NCI-H82 treated with DMSO at 0.1 percent for 48 hours (cell line): Measurements from ENCODE around the gene SH3RF3.
"Not testable (repeated sequence)": the region's sequence is repeated elsewhere in the genome, so short reads cannot be mapped to it uniquely, and the experiment has no call there.

Source experiments
- DNase-seq: peaks from one replicate; lab custom pipeline; 2025; ENCODE audit not compliant: unreplicated experiment; lab: John Stamatoyannopoulos, UW

Gene SH3RF3

DNA sequence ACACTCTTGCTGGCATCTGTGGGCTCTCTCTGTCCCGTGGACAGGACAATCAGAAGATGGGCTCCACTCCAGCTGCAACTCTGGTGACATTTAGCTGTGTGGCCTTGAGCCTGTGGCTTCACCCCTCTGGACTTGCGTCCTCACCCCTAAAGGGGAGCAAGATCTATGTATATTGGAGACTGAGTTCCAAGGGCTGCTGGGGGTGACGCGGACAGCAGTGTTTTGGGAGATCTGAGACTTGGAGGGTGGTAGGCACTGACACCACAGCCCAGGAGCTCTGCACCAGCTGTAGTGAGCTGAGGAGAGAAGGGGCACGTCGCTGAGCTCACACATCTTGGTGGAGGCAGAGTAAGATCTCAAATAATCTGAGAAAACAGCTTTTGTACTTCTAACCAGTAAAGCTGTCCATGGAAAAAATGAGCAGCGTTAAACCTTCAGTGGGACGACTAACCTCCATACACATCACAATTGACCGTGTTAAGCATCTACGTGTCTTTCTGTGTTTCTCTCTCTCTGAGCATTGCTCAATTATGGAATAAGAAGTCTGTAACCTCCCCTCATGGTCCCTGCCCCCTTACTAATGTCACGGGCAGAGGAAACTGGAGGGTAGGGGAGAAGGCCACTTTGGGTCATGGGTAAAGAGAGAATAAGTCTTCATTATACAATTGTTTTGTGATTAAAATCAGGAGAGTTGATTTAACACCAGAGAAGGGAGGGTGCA lies 85.8 kb downstream of the SH3RF3 start:
- no peak for DNase-seq

DNA sequence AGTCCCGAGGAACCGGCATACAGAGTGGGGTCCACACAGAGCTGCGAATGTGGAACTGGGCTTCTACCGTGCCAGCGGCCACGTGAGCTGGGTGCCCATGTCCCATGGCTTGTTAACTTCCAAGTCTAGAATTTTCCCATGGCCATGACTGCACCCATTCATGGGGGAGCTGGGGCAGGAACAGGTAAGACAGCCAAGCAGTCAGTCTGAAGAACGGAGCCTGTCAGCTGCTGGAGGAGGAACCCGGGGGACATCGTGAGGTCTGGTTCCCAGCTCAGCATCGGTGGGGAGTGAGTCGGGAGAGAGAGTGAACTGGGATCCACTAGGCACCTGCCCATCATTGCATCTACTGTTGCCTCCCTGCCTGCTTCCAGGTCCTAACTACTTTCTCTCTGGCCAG lies 86.9 kb downstream of the SH3RF3 start:
- no peak for DNase-seq

DNA sequence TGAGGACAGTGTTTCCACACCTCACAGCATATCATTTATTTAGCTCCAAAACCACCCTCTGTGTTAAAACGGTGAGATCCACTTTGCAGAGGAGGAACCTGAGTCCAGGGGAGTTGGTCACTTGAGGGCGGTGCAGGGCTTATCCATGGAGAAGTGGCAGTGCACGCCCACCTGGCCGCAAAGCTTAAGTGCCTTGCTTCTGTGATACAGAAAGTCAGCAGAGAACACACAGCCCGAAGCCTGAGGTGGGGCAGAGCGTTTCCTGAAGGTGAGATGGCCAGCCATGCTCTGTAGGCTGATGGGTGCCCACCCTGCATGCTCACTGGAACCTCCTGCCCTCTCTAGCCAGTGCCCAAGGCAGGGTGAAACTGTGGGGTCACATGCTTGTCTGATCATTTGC lies 87.3 kb downstream of the SH3RF3 start:
- DNase-seq, result no peak

DNA sequence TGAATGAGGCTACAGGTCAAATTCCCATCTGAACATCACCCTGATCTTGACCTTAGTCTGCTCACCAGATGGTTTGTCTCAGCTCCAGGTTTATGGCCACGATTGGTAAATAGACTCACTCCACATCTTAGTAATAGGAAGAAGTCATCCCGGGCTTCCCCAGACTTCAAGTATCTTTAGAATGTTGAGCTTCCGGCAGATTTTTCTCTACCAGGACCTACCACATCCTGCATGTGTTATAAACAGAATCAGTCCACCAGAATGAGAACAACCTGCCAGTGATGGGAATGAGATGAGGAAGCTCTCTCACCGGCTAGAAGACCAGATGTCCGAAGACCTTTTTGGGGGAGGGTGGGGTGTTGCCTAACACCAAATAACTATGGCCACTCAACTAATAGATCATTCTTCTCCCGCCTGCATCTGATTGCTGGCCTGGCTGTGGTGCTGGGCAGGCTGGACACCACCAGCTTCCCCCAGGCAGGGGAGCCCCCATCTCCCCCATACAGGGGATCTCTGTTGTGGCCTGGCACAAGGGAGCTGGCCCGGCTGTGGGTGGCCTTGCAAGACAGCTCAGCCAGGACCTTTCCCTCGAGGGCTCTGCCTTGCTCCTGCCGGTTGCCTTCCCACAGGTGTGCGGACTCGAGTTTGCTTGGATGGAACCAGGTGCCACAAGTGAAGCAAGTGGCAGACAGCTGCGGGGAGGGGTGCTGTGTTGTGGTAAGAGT lies 88.5 kb downstream of the SH3RF3 start:
- no peak for DNase-seq

DNA sequence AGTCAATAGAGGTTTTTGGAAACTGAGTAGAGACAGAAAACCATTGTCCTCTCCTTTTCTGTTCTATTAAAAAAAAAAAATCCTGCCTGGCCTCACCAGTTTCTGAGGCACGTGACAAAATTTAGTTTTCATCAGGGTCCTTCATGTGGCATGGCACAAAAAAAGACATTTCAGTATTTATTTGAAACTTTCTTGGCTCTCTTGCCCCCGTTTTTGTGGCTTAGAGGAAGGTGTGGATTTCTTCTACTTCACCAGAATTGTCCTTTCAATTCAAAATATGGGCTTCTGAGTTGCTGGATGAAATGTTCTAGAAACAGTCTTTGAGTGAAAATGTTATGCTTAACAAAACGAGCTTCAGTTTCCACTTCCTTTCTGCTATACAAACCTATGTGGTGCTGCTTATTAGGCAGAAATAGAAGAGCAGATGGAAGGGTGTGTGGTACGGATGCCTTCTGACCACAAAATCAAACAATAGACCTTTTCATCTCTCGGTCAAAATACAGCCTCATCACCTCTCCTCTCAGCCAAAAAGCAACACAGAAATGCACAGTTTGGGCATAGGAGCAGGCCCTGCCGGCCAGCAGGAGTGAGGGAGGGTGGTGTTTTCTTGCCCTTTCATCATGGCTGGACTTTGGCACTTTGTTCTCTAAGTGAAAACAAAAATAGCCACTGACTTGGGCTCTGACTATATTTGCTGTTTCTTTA lies 89.2 kb downstream of the SH3RF3 start:
- DNase-seq, result no peak

DNA sequence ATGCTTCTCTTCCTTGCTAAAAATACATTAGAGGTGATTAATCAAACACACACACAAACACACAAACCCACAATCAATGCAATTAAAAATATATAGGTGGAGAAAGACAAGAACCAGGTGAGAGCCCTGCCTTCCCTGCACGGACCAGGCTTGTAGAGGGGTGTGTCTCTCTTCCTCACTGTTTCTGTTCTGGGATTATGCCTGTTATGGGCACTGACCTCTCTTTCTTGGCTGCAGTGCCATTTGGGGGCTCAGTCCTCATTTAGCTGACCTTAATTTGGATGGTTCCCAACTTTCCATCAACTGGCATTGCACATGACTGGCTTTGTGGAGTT lies 89.8 kb downstream of the SH3RF3 start:
- no peak for DNase-seq

DNA sequence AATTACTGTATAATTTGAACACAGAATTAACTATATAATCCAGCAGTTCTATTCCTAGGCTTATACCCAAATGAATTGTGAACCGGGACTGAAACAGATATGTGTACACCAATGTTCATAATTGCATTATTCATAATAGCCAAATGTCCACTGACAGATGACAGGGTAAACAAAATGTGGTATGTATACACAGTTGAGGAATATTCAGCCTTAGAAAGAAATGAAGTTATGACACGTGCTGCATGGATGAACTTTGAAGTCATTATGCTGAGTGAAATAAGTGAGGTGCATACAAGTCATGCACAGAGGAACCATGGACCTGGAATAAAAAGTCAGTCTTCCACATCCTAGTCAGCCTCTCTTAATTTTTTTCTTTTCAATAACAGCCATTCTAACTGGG lies 91.9 kb downstream of the SH3RF3 start:
- no peak for DNase-seq

DNA sequence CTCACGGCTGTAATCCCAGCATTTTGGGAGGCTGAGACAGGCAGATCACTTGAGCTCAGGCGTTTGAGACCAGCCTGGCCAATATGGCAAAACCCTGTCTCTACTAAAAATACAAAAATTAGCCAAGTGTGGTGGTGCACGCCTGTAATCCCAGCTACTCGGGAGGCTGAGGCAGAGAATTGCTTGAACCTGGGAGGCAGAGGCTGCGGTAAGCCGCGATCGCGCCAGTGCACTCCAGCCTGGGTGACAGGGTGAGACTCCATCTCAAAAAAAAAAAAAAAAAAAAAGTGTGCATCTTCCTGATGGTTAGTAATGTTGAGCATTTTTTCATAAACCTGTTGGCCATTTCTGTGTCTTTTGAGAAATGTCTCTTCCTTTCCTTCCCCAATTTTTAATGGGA lies 92.3 kb downstream of the SH3RF3 start:
- DNase-seq, result not testable (repeated sequence)

DNA sequence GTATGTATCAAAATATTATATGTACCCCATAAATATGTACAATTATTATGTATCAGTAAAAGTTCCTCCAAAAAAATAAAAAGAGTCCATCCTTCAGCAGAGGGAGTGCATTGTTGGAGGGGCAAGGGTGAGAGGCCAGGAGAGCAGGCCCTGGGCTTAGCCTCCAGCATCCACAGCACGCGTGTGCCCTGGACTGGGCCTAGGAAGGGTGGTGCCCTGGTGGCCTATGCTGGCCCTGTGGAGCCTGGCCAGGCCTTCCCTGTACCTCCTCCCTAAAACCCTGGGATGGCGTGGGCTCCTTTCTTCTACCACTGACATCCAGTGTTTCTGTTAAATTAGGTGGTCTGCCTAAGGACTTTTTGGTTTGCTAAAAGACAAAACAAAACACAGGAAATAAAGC lies 93.4 kb downstream of the SH3RF3 start:
- no peak for DNase-seq

DNA sequence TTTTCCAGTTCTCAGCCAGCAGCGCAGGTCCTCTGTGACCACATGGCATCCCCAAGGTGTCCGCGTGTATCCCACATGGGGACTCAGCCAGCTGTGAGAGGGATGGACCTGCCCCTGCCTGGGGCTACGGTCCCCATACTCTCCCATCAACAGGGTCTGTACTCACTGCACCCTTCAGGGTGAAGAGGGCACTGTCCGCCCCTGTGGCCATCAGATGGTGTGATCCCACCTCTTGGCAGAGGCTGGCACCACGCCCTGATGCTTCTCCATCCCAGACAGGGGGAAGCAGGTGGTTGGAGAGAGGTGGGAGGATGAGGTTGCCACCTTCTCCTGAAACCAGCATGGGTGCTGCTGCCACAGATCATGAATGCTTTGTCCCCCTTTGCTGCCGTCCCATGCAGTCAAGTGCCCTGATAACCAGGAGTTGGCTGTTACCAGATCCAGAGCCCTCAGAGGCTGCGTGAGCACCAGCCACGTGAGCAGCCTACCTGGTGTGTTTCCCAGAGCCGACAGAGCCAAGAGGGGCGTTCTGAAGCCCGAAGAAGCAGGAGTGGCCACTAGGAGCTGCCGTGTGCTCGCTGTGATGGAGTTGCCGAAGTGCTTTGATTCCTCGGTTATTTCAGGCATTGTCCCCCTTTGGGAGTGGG lies 93.9 kb downstream of the SH3RF3 start:
- DNase-seq, result no peak

DNA sequence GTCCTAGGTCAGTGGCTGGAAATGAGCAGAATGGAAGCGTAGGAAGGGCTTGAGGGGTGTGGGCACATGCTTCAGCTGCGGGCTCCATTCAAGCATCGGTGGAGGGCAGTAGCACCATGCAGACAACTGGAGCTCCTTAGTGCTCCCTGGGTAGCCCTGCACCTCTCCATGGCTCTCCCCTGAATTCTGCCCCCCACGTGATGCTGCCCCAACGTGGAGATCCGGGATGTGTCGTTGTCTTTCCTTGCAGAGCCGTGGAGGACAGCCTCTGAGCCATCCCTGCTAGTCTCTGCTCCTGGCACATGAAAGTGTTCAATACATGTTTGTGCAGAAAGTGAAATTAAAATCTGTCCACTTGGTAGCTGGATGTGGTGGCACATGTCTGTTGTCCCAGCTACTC lies 94.5 kb downstream of the SH3RF3 start:
- no peak for DNase-seq

DNA sequence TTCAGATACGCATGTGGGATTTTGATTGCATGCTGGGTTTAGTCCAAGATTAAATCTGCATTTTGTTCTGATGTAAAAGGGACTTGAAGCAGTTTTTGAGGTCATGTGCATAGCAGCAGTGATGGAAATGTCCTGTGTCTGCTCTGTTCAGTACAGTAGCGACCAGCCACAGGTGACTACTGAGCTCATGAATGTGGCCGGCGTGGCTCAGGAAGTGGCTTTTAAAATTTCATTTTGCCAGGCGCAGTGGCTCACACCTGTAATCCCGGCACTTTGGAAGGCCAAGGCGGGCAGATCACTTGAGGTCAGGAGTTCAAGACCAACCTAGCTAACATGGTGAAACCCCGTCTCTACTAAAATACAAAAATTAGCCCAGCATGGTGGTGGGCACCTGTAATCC lies 95.3 kb downstream of the SH3RF3 start:
- DNase-seq, result not testable (repeated sequence)

DNA sequence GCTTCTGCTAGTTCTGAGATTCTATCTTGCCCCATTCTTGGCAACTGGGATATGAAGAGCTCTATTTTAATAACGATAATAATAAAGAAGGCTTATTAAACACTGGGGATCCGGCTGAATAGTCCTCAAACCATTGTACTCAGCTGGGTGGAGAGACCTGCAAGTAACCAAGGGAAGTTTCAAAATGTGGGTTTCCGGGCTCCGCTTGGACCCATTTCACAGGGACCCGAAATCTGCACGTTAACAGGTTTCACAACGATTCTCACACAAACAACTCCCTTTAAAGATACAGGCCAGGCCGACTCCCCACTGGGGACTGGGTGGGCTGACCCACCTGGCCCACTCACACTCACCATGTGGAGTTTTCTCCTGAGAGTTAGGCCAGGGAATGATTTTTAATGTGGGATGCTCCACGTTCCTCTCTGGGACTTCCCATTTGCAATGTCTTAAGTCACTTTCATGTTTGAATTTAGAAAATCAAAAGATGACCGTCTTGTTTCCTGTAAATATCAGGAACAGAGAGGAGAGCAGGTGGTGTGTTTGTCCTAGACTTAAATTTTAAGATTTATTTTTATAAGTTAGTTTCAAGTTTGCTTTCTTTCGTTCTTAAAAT lies 96.3 kb downstream of the SH3RF3 start:
- no peak for DNase-seq

DNA sequence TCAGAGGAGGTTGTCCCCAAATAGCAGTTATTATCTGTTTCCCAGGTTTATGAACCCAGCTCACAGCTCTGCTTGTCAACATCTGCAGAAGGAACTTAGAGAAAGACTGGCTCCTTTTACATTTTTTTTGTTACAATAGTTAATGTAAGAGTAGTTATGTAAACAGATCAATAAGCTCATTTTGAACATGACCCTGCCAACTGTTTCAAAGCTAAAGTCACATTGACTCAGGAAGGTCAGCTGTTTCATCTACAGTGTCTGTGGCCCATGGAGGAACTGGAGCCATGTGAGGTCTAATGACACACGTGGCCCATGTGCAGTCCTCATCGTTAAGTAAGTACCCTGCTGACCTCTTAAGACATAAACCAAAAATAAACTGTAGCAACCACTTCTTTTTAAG lies 97.1 kb downstream of the SH3RF3 start:
- DNase-seq, result no peak

DNA sequence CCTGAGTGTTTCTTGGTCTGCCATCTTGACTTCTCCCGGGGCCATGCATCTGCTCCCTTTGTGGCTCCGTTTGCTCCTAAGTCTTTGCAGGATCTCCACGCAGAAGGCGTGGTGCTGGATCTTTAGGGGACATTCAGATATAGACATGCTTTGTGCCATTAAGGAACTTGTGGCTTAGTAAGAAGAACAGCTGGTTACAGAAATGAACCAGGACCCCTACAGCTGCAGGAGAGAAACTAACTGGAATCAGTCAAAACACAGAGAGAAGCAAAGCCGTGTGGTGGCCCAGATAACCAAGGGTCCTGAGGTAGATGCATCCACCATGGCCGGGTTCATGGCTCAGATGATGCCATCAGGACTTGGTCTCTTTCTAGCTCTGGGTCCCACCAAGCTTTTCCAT lies 97.6 kb downstream of the SH3RF3 start:
- no peak for DNase-seq

DNA sequence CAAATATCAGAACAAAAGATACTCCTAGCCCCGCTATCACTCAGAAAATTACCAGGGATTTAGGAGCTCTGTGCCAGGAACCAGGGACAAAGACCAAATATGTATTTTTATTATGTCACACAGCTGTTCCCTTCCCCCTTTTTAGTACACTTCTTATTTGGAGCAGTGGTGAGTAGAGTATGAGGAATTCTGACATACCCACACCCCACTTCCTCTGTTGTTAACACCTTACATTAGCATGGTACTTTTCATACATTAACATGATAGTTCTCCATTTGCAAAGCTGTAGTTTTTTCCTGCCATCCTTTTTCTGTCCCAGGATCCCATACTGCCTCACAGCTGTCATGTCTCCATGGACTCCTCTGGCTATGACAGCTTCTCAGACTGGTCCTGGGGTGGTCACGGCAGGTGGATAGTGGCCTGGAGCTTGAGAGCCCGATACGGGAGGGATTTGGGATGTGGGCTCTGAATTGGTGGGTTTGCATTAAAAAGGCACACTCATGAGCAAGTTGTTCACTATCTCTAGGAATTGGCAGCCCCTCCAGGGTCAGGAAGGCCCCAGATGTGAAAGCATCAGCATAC lies 100.2 kb downstream of the SH3RF3 start:
- DNase-seq, result no peak

DNA sequence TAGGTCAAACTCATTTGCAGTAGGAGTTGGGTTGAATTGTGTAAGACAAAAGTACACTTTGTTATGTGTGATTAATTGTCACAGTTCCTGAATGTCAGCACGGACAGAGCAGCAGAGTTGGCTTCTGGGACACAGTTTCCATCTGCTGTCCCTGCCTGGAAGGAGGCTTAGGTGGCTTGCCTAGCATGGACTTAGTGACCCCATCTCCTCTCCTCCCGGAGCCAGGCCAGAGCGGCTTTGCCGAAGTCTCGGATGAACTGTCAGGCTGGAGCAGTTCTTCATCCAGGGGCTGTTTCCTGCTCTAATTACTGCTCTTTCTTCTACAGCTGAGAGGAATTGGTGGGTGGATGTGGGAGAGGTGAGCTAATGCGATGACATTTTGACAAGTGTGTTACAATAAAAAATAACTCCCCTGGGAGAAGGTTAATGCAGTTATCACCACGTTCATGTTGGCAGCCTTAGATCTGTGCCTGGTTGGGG lies 102.0 kb downstream of the SH3RF3 start:
- peak; percentile 26 for DNase-seq

DNA sequence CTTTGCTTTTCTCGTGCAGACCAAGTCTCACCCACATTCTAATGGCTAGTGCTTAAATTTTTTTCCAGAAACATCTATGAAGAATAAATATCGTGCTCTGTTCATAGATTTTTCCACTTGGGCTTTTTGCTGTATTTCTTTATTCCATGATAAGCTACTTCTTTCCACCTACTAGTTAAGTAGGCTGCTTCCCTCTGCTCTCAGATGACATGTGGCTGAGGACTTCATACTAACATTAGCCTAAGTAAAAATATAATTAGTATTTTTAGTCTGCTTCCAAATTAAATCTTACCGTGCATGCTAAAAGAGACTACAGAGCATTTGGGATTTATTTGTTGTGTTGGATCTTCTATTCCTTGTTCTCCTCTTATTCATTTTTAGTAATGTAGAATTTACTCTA lies 102.4 kb downstream of the SH3RF3 start:
- DNase-seq, result no peak

DNA sequence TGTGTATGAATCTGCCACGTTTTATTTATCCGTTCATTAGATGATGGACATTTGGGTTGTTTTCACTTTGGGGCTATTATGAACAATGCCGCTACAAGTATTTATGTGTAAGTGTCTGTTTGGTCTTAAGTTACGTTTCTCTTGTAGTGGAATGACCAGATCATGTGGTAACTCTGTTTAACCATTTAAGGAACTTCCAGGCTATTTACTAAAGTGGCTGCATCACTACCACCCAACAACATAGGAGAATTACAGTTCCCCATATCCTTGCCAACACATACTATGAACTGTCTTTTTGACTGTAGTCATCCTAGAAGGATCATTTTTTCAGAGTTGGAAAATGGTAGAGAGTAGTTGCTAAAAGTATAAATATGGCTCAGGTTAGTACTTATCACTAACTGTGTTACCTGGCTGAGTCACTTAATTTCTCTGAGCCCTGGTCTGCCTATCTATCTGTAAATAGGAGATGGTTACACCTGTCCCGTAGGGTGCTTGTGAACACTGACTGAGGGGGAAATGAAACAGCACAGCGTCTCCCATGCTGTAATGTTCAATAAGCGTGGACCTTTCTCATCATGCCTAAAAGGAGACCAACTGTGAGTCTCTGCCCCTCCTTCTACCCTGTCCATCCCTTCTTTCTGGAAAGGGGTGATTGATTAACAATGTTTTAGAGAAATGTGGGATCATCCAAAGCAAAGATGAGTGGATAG lies 103.1 kb downstream of the SH3RF3 start:
- no peak for DNase-seq

DNA sequence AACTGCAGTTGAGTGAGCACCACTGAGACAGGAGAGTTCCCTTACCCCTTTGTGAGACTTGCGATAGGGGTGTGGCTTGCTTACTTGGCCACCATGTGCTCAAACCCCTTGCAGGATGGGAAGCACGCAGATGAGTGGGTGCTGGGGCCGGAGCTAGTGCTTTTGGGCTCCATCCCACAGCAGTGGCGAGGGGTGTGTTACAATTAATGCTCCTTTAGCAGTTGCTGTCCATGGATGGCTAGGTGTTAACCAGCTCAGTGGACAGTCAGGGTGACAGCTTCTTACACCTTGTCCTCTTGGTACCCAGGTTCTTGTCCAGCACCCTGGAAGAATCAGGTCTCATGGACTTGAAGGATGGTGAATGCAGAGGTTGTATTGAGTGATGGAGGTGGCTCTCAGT lies 103.9 kb downstream of the SH3RF3 start:
- no peak for DNase-seq
